ENCODE measurements around the gene METRN.

DNA sequence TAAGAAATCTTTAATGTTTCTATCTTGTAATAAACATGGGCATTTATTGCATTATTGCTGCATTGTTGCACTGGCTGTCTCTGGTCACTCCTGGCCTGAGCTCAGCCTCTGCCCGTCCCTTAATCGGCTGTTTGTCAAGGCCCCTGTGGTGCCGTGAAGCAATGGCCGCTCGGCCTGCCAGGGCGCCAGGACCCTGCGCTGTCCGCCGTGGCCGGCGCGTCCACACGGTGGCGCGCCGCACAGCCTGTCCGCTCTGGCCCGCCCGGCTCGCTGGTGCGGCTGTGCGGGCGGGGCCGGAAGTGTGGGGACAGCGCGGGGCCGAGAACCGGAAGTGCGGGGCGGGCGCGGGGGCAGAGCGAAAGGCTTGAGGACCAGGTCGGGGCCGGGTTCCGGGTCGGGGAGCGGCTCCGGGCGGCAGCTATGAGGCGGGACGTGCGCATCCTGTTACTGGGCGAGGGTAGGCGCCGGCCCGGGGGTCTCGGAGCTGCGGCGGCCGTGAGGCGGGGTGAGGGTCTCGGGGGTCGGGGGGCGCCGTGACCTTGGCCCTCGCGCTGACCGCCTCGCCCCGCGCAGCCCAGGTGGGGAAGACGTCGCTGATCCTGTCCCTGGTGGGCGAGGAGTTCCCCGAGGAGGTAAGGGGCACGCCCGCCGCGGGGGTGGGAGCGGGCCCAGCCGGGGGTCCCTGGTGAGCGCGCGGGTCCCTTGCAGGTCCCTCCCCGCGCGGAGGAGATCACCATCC, 47.0 kb upstream of the METRN start, which contains the start of gene RHOT2:
- peak; percentile 41; the same call in 1 of the 2 replicates for TF ChIP-seq TAF1 (IDR thresholded peaks at IDR 0.05; ENCODE audit: borderline replicate concordance, low read depth, low read length)
- peak; percentile 86 for TF ChIP-seq POLR2A (IDR thresholded peaks at IDR 0.05; ENCODE audit: low read depth, low read length)
- TF ChIP-seq POLR2AphosphoS5 (IDR thresholded peaks at IDR 0.05; ENCODE audit: low read depth, low read length): peak; percentile 58; the same call in 1 of the 2 replicates

Measured in GM12892 (cell line).